ENCODE data around the gene LRRN3. TPM values are rescaled to one million over a fixed set of nuclear protein-coding genes. Genes with fewer than 3 reads are reported as not detected.

Gene LRRN3
- total and polyA plus RNA-seq, 7 donors: 0.15 to 1.9 (median 0.69) TPM

- no peak for TF ChIP-seq CTCF (IDR thresholded peaks at IDR 0.05)
- ATAC-seq (no peak), DNase-seq (no peak)
- Histone ChIP-seq H3K36me3 (ENCODE audit: insufficient read depth in 1 of 2, low read depth in 1 of 2) (no peaks in the 10 kb centered on the region), H3K9me3 (no peaks in the 10 kb centered on the region), H3K27me3 (ENCODE audit: insufficient read depth in 3 of 3, low read length in 2 of 3) (no peaks in the 10 kb centered on the region), H3K4me1 (no peaks in the 10 kb centered on the region), H3K27ac (no peak overlapping the region), H3K4me3 (no peak overlapping the region)
- WGBS, 3 donors: 94 to 96% (median 94%) methylated on average over 4 of the region's 4 CpGs
- intact Hi-C loops (cut with DNase I): no loop called here
These were observed 43.3 kb upstream of the LRRN3 start for GRCh38 chr7:111047595-111047994.

- H3K36me3 ChIP-seq (ENCODE audit: insufficient read depth in 1 of 2, low read depth in 1 of 2): no peaks in the 10 kb centered on the region
- no peak for TF ChIP-seq CTCF (IDR thresholded peaks at IDR 0.05)
- ATAC-seq: no peak
- H3K27me3 ChIP-seq (ENCODE audit: insufficient read depth in 3 of 3, low read length in 2 of 3): no peaks in the 10 kb centered on the region
- H3K9me3 ChIP-seq: no peaks in the 10 kb centered on the region
- no peak overlapping the region for H3K4me3 ChIP-seq
- intact Hi-C loops (cut with DNase I): no loop called here
- WGBS, 3 donors: 56 to 63% (median 61%) methylated on average over 7 of the region's 7 CpGs
- no peak for DNase-seq
- no peaks in the 10 kb centered on the region for H3K4me1 ChIP-seq
- H3K27ac ChIP-seq: no peak overlapping the region
These were observed 40.8 kb upstream of the LRRN3 start for GRCh38 chr7:111049971-111050680.

GRCh38 chr7:111050875-111051416 lies 40.0 kb upstream of the LRRN3 start:
- intact Hi-C loops (cut with DNase I): no loop called here
- WGBS, 3 donors: 59 to 64% (median 61%) methylated on average over 2 of the region's 2 CpGs
- DNase-seq (no peak), ATAC-seq (no peak)
- no peaks in the 10 kb centered on the region for H3K36me3 ChIP-seq (ENCODE audit: insufficient read depth in 1 of 2, low read depth in 1 of 2)
- H3K9me3 ChIP-seq: no peaks in the 10 kb centered on the region
- no peaks in the 10 kb centered on the region for H3K27me3 ChIP-seq (ENCODE audit: insufficient read depth in 3 of 3, low read length in 2 of 3)
- H3K4me3 ChIP-seq: no peak overlapping the region
- no peak for TF ChIP-seq CTCF (IDR thresholded peaks at IDR 0.05)
- H3K27ac ChIP-seq: no peak overlapping the region
- H3K4me1 ChIP-seq: no peaks in the 10 kb centered on the region

GRCh38 chr7:111051832-111052231 lies 39.1 kb upstream of the LRRN3 start:
- no peaks in the 10 kb centered on the region for H3K4me1 ChIP-seq
- TF ChIP-seq CTCF (IDR thresholded peaks at IDR 0.05): no peak
- H3K36me3 ChIP-seq (ENCODE audit: insufficient read depth in 1 of 2, low read depth in 1 of 2): no peaks in the 10 kb centered on the region
- intact Hi-C loops (cut with DNase I): no loop called here
- DNase-seq: no peak
- no peaks in the 10 kb centered on the region for H3K9me3 ChIP-seq
- H3K27me3 ChIP-seq (ENCODE audit: insufficient read depth in 3 of 3, low read length in 2 of 3): no peaks in the 10 kb centered on the region
- H3K27ac ChIP-seq: no peak overlapping the region
- ATAC-seq: no peak
- WGBS, 3 donors: 96 to 100% (median 99%) methylated on average over 1 of the region's 1 CpG
- H3K4me3 ChIP-seq: no peak overlapping the region

GRCh38 chr7:111053035-111053434 lies 37.9 kb upstream of the LRRN3 start:
- no peaks in the 10 kb centered on the region for H3K4me1 ChIP-seq
- no peaks in the 10 kb centered on the region for H3K9me3 ChIP-seq
- WGBS, 3 donors: 82 to 90% (median 83%) methylated on average over 2 of the region's 2 CpGs
- ATAC-seq (no peak), DNase-seq (no peak)
- H3K27ac ChIP-seq: no peak overlapping the region
- TF ChIP-seq CTCF (IDR thresholded peaks at IDR 0.05): no peak
- intact Hi-C loops (cut with DNase I): no loop called here
- no peaks in the 10 kb centered on the region for H3K36me3 ChIP-seq (ENCODE audit: insufficient read depth in 1 of 2, low read depth in 1 of 2)
- H3K27me3 ChIP-seq (ENCODE audit: insufficient read depth in 3 of 3, low read length in 2 of 3): no peaks in the 10 kb centered on the region
- no peak overlapping the region for H3K4me3 ChIP-seq

Data from psoas muscle (tissue), 8 donors.